HG02973 (cell line): ENCODE results near the gene SAMD4B.
A peak's percentile ranks its signal among the peaks of the same experiment; 100 is the strongest.
"Not testable (repeated sequence)": the region's sequence is repeated elsewhere in the genome, so short reads cannot be mapped to it uniquely, and the experiment has no call there.

ENCODE experiments used
- ATAC-seq: cut with Tn5 transposase; IDR thresholded peaks from one replicate; pipeline ENCODE4 v1.9.1; 2021; ENCODE audit warnings: moderate library complexity; ENCODE audit not compliant: unreplicated experiment

The SAMD4B gene, protein sequence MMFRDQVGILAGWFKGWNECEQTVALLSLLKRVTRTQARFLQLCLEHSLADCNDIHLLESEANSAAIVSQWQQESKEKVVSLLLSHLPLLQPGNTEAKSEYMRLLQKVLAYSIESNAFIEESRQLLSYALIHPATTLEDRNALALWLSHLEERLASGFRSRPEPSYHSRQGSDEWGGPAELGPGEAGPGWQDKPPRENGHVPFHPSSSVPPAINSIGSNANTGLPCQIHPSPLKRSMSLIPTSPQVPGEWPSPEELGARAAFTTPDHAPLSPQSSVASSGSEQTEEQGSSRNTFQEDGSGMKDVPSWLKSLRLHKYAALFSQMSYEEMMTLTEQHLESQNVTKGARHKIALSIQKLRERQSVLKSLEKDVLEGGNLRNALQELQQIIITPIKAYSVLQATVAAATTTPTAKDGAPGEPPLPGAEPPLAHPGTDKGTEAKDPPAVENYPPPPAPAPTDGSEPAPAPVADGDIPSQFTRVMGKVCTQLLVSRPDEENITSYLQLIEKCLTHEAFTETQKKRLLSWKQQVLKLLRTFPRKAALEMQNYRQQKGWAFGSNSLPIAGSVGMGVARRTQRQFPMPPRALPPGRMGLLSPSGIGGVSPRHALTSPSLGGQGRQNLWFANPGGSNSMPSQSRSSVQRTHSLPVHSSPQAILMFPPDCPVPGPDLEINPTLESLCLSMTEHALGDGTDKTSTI

GRCh38 chr19:39341719-39342604 is at the start of gene SAMD4B:
Gene SAMD4B (plus strand): TSS chr19:39342421. CDS start chr19:39356894, 14,473 bp downstream.
- peak; percentile 81 for ATAC-seq

DNA sequence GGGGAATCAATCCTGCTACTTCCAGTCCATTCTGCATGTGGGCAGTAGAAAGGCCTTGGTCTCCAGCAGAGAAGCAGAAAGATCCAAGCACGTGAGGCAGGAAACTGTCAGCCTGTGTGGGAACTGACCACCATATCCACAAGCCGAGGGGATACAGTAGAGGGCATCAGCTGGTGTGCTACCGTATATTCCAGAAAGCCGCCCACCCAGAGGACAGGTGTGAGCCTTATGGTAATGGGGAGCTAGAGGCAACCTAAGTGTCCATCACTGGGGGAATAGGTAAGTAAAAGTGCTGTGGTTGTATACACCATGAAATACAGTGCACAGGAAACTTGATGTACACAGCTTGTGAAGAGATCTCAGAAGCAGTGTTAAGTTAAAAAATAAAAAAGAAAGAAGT is 48.8 kb upstream of the SAMD4B start:
- ATAC-seq: no peak

DNA sequence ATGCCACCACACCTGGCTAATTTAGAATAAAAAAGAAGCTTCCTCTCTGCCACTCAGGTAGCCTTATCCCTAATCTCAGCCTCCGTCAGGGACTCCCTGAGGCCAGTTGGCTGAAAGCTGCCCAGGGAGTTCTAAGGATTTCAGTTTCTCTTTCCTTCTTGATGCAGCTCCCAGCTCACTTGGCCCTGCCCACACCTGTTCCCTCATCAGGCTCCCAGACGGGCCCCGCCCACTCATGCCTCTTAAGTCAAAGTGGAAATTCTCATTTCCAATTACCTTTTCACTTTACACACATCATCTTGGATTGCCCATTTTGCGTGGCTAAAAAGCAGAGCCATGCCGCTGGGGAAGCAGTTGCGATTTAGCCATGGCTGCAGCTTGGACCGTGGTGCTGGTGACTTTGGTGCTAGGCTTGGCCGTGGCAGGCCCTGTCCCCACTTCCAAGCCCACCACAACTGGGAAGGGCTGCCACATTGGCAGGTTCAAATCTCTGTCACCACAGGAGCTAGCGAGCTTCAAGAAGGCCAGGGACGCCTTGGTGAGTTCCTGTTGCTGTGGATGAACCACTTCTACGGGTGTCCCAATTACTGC is 46.1 kb upstream of the SAMD4B start, which contains the start of gene IFNL1:
Gene IFNL1, plus strand, starts transcription at position 353 of the 591 bp plus-strand sequence. Its CDS starts 15 bp downstream, at position 368.
- ATAC-seq: no peak

DNA sequence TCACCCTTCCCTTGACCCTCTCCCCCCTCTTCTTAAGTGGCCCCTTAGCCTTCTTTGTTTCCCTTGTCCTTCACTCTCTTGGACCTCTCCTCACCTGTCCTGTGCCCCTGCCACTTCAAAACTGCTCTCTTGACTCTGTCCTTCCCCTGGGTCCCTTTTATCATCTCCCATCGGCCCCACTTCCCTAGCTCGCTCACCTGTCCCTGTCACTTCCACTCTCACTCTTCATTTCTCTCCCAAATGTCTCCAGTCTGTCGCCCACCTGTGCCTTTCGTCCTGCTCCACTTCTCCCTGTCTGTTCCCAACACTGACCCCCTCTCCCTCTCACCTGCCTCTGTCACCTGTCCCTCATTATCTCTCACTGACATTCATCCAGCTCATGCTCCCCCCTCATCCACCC is 45.3 kb upstream of the SAMD4B start:
- no peak for ATAC-seq

DNA sequence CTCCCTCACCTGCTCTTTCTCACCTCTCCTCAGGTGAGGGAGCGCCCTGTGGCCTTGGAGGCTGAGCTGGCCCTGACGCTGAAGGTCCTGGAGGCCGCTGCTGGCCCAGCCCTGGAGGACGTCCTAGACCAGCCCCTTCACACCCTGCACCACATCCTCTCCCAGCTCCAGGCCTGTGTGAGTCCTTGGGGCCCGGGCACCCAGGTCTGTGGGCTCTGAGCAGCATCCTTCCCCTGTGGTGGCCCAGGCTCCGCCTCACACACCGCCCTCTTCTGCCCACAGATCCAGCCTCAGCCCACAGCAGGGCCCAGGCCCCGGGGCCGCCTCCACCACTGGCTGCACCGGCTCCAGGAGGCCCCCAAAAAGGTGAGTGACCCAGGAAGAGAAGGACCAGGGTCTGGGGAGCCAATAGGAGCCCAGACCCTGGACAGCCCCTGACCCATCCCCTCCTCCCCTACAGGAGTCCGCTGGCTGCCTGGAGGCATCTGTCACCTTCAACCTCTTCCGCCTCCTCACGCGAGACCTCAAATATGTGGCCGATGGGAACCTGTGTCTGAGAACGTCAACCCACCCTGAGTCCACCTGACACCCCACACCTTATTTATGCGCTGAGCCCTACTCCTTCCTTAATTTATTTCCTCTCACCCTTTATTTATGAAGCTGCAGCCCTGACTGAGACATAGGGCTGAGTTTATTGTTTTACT is 44.1 kb upstream of the SAMD4B start:
- no peak for ATAC-seq

- ATAC-seq: no peak
These were observed 42.8 kb upstream of the SAMD4B start for GRCh38 chr19:39299404-39299803.

DNA sequence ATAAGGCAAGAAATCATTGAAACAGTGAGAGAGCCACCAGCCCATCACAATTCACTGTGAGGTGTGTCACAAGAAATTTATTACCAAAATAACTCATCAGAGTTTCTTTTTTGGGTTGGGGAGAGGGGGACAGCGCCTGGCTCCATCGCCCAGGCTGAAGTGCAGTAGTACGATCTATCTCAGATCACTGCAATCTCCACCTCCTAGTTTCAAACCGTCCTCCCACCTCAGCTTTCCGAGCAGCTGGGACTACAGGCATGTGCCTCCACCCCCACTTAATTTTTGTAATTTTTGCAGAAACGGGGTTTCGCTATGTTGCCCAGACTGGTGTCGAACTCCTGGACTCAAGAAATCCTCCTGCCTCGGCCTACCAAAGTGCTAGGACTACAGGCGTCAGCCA is 42.4 kb upstream of the SAMD4B start:
- no peak for ATAC-seq

DNA sequence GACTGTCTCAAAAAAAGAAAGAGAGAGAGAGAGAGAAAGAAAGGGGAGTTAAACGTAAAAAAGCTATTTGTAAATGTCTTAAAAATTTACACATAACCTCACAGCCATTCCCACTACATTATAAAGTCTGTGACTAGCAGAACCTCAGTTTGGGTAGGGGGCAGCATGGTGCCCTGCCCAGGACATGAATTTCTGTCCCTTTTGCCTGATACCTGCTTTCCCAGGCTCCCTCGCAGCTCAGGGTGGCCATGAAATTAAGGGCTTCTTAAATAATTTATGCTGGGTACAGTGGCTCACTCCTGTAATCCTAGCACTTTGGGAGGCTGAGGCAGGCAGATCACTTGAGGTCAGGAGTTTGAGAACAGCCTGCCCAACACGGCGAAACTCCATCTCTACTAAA is 41.2 kb upstream of the SAMD4B start:
- no peak for ATAC-seq

- ATAC-seq: no peak
These were observed 40.7 kb upstream of the SAMD4B start for GRCh38 chr19:39301562-39301961.

GRCh38 chr19:39303373-39304184 is 38.6 kb upstream of the SAMD4B start:
- no peak for ATAC-seq

- ATAC-seq: no peak
These were observed 38.1 kb upstream of the SAMD4B start for GRCh38 chr19:39304185-39304513.

DNA sequence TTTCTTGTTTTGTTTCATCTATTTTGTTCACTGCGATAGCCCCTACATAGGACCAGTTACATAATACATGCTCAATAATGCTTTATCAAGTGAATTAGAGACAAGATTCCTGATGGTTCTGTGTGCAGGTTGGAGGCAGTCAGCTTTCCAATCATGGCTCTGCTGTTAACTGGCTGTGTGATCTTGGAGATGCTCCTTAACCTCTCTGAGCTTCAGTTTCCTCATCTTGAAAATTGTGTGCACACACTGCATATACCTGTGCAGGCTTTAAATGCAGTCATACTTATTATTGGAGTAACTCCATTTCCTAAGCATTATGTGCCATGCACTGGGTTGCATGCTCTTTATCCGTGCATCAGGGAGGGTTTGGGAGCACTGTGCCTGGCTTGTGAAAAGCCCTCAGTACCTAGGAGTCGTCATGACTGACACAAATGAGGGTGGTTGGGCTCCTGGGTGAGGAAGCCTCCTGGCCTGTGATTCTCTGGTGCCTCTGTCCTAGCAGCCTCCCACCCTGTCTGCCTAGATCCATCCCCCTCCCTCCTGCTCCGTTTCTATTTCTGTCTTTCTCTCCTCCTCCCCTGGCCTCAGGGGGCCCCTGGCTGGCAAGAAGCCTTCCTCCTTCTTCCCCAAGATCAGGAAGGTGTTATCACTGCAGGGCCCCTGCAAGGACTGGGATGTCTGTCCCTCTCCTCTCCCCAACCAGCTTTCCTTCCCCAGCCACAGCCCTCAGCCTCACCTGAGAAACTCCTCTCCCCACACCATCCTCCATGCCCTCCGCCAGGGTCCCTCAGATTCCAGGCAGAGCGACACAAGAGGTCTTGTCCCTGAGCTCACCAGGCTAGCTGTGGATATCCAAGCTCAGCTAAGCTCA is 37.3 kb upstream of the SAMD4B start:
- no peak for ATAC-seq

DNA sequence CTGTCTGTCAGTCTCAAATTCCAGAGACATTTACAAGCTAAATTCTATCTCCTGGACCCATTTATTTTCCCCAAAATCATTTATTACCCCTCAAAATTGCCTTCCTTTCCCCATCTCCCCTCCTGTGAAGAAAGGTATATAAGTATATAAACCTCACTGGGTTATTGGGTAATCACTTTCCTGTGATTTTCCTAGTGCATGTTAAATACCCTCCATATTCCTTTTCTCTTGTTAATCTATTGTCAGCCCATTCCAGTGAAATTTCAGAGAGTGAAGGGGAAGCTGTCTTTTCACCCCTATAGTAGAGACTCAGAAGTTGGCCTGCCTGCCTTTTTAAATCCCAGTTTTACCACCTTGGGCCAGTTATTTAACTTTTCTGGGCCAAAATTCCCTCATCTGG is 36.1 kb upstream of the SAMD4B start:
- no peak for ATAC-seq

DNA sequence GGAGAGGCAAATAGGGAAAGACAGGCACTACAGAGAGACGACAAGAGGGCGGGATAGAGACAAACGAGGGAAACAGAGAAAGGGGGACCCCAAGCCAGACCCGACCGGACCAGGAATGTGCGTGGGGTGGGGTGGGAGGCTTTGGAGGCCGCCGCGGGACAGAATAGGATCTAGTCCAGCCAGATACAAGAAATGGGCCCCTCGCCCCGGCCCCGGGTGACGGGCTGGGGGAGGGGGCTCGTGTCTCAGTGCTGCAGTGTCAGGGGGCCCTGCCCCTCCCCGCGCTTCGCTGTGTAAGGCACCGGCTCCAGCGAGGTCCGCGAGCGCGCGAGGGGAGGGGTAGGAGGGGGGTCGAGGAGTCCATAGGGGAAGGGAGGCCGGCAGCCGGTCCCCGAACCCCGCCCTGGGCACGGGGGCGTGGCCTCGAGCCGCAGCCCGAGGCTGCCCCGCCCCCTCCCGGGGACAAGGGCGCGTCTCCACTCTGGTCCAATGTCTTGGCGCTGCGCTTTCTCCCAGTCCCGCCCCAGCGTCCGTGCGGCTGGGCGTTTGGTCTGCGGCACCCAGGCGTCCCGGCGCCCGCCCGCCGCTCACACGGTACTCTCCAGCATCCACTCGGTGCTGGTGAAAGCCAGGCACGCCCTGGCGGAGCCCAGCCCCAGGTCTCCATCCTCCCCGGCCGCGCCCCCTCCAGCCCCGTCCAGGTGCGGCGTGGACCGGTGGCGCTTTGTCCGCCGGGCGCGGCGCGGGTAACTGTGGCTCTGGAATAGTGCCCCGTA is 35.0 kb upstream of the SAMD4B start:
- ATAC-seq: no peak

GRCh38 chr19:39307822-39308530 is 34.2 kb upstream of the SAMD4B start:
- ATAC-seq: no peak

- ATAC-seq: no peak
These were observed 33.5 kb upstream of the SAMD4B start for GRCh38 chr19:39308531-39309304.

DNA sequence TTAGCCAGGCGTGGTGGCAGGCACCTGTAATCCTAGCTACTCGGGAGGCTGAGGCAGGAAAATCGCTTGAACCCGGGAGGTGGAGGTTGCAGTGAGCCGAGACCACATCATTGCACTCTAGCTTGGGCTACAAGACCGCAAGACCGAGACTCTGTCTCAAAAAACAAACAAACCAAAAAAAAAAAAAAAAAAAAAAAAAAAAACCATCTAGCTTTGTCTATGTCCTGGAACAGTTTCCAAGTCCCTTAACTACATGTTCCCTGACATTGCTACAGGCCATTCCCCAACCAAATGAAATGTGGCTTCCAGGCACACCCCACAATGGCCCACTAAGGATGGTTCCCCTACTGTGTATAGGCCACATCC is 32.9 kb upstream of the SAMD4B start:
- ATAC-seq: not testable (repeated sequence)
